IgD-negative memory B cell (primary cell): ENCODE data around the gene SLC38A8. TPM values are rescaled to one million over a fixed set of nuclear protein-coding genes. Genes with fewer than 3 reads are reported as not detected.

Experiments used
- H3K27ac Mint-ChIP-seq, 3 donors: one replicate each; pipeline ENCODE4 v1.8.0; 2020 to 2022; ENCODE audit warnings: mild to moderate bottlenecking in 3 of 3, mixed read lengths in 3 of 3, moderate library complexity in 1 of 3
- H3K27me3 Mint-ChIP-seq: one replicate; pipeline ENCODE4 v1.8.0; 2021; ENCODE audit warnings: mixed read lengths
- H3K36me3 Mint-ChIP-seq: one replicate; pipeline ENCODE4 v1.8.0; 2020; ENCODE audit warnings: mild to moderate bottlenecking, mixed read lengths
- H3K4me1 Mint-ChIP-seq, 3 donors: one replicate each; pipeline ENCODE4 v1.8.0; 2020 to 2022; ENCODE audit warnings: mixed read lengths in 3 of 3, mild to moderate bottlenecking in 1 of 3
- H3K4me3 Mint-ChIP-seq, 4 donors: one replicate each; pipeline ENCODE4 v1.8.0; 2020 to 2022; ENCODE audit warnings: mild to moderate bottlenecking in 4 of 4, mixed read lengths in 4 of 4, moderate library complexity in 3 of 4
- H3K9me3 Mint-ChIP-seq, 3 donors: one replicate each; pipeline ENCODE4 v1.8.0; 2020 to 2021; ENCODE audit warnings: mixed read lengths in 3 of 3, mild to moderate bottlenecking in 1 of 3
- polyA plus RNA-seq: library from polyadenylated mRNA; unstranded; fragments of 300-500 nt; fragmentation: Illumina TruSeq; gene quantifications from one replicate; pipeline ENCODE4 v1.2.3, GENCODE V29; 2021

SLC38A8 gene
- polyA plus RNA-seq, 1 donor from 2014 or later = not detected

DNA sequence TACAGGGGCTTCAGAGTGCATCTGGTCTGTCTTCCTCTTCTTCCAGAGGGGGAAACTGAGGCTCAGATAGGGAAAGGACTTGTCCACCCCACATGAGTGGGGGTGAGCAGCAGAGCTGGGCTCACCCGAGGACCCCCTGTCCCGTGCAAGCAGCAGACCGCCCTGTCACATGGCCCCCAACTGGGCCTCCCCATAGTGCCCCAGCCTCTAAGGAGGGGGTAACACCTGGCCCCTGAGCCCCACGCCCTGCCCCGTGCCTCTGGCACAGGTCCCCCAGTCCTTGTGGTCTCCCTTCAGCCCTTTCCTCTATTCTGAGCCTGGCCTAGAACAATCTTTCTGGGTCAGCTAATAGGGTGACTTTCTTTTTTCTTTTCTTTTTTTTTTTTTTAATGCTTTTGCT is 81.0 kb downstream of the SLC38A8 start:
- Mint-ChIP-seq H3K36me3 (no peaks in the 10 kb centered on the region), H3K4me1 (peaks cover 0 to 2% (median 0%) of the 10 kb centered on the region in 3 donors), H3K9me3 (no peaks in the 10 kb centered on the region), H3K27me3 (peaks cover 2% of the 10 kb centered on the region), H3K4me3 (no peak overlapping the region), H3K27ac (no peak overlapping the region)

DNA sequence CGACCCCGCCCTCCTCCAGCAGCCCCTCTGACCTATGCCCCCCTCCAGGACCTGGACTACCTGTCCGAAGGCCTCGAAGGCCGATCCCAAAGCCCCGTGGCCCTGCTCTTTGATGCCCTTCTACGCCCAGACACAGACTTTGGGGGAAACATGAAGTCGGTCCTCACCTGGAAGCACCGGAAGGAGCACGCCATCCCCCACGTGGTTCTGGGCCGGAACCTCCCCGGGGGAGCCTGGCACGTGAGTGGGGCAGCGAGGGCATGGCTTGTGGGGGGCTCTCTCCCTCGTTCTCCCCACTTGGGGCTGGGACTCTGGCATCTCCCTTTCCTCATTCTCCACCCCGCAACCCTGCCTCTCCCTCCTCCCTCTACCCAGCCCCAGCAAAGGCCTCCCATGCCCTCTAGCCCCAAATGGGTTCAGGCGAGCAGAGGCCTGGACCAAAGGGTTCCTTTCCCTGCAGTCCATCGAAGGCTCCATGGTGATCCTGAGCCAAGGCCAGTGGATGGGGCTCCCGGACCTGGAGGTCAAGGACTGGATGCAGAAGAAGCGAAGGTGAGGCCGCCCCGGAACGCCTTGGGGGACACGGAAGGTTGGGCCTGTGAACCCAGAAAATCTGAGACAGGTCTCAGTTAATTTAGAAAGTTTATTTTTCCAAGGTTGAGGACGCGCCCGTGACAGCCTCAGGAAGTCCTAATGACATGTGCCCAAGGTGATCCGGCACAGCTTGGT is 81.9 kb downstream of the SLC38A8 start:
- Mint-ChIP-seq H3K9me3 (no peaks in the 10 kb centered on the region), H3K27ac (no peak overlapping the region)

More for the DNA sequence above, 81.9 kb downstream of the SLC38A8 start:
- peaks cover 9% of the 10 kb centered on the region for H3K27me3 Mint-ChIP-seq
- H3K4me3 Mint-ChIP-seq = no peak overlapping the region
- no peaks in the 10 kb centered on the region for H3K36me3 Mint-ChIP-seq
- H3K4me1 Mint-ChIP-seq = peaks cover 0 to 3% (median 0%) of the 10 kb centered on the region in 3 donors

Other genes starting within 250 kb of the SLC38A8 start
- 41.4 TPM for gene HSBP1, start 234.8 kb downstream of the SLC38A8 start, polyA plus RNA-seq
- 1.7 TPM for gene MLYCD, start 143.7 kb downstream of the SLC38A8 start, polyA plus RNA-seq
- gene OSGIN1, start 89.6 kb downstream of the SLC38A8 start, polyA plus RNA-seq = 0.46 TPM
- not detected for gene NECAB2, start 74.6 kb downstream of the SLC38A8 start, polyA plus RNA-seq
- gene MBTPS1, start 74.1 kb upstream of the SLC38A8 start, polyA plus RNA-seq = 52.2 TPM
- 12.3 TPM for gene HSDL1, start 102.4 kb upstream of the SLC38A8 start, polyA plus RNA-seq
- gene DNAAF1, start 102.5 kb upstream of the SLC38A8 start, polyA plus RNA-seq = not detected
- 6.5 TPM for gene TAF1C, start 144.3 kb upstream of the SLC38A8 start, polyA plus RNA-seq
- not detected for gene ADAD2, start 148.4 kb upstream of the SLC38A8 start, polyA plus RNA-seq
- gene KCNG4, start 197.2 kb upstream of the SLC38A8 start, polyA plus RNA-seq = not detected